ENCODE data around the gene RNF157. TPM values are rescaled to one million over a fixed set of nuclear protein-coding genes. Genes with fewer than 3 reads are reported as not detected.

The RNF157 gene
- total RNA-seq, 1 experiment from 2014 or later = 0.86 TPM

DNA sequence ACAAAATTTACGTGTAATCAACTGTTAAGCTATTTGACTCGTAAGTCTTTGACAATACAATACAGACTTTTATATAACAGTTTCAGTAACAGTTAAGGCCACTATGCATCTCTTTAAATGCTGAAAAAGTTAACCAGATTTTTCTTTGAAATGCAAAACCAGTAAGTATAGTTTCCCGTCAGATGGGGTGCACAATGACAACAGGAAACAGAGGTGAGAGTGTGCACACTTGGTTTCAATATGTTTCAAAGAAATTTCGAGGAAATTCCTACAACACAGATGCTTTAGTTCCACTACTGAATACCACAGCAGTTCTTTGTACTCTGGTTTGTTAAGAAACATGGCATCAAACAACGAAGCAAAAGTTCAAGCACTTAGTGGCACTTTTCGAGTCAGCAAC is 48.4 kb downstream of the RNF157 start:
- ChIA-PET CTCF (interaction anchor here (0.8 to 2.0 kb wide), 2 partner anchors 10 to 70 kb away, joined by 3 to 14 read pairs; no protein-coding TSS in a partner anchor), RAD21 (ENCODE audit: low non-redundant PET in 1 of 2, low total read pairs in 2 of 2, uncharacterized antibody in 2 of 2, unreplicated experiment in 2 of 2) (no interaction called here), POLR2A (no interaction called here)
- DNase-seq (ENCODE audit: low read depth, low spot score) = no peak
- H3K9me3 ChIP-seq (ENCODE audit: control insufficient read depth in 1 of 2, insufficient read depth in 1 of 2, low read depth in 1 of 2, low read length in 2 of 2) = no peaks in the 10 kb centered on the region
- TF ChIP-seq POLR2AphosphoS5 (IDR thresholded peaks at IDR 0.05; ENCODE audit: low read depth, low read length) (no peak), SIN3A (IDR thresholded peaks at IDR 0.05; ENCODE audit: low read depth) (no peak), RAD21 (IDR thresholded peaks at IDR 0.05; ENCODE audit: low read depth) (no peak), FOSL1 (IDR thresholded peaks at IDR 0.05; ENCODE audit: low read depth) (no peak), EZH2phosphoT487 (IDR thresholded peaks at IDR 0.05; ENCODE audit: borderline replicate concordance) (no peak), EZH2 (IDR thresholded peaks at IDR 0.05) (no peak), ZBTB33 (IDR thresholded peaks at IDR 0.05; ENCODE audit: extremely low read depth, insufficient replicate concordance, low read length) (no peak), TCF7L2 (IDR thresholded peaks at IDR 0.05; ENCODE audit: borderline replicate concordance, extremely low read depth, insufficient read depth, insufficient read length) (no peak), ZFX (IDR thresholded peaks at IDR 0.05) (no peak), ATF3 (IDR thresholded peaks at IDR 0.05) (no peak), SP1 (IDR thresholded peaks at IDR 0.05; ENCODE audit: low read depth) (no peak)
- TF ChIP-seq, protein P1, sequence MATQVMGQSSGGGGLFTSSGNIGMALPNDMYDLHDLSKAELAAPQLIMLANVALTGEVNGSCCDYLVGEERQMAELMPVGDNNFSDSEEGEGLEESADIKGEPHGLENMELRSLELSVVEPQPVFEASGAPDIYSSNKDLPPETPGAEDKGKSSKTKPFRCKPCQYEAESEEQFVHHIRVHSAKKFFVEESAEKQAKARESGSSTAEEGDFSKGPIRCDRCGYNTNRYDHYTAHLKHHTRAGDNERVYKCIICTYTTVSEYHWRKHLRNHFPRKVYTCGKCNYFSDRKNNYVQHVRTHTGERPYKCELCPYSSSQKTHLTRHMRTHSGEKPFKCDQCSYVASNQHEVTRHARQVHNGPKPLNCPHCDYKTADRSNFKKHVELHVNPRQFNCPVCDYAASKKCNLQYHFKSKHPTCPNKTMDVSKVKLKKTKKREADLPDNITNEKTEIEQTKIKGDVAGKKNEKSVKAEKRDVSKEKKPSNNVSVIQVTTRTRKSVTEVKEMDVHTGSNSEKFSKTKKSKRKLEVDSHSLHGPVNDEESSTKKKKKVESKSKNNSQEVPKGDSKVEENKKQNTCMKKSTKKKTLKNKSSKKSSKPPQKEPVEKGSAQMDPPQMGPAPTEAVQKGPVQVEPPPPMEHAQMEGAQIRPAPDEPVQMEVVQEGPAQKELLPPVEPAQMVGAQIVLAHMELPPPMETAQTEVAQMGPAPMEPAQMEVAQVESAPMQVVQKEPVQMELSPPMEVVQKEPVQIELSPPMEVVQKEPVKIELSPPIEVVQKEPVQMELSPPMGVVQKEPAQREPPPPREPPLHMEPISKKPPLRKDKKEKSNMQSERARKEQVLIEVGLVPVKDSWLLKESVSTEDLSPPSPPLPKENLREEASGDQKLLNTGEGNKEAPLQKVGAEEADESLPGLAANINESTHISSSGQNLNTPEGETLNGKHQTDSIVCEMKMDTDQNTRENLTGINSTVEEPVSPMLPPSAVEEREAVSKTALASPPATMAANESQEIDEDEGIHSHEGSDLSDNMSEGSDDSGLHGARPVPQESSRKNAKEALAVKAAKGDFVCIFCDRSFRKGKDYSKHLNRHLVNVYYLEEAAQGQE (IDR thresholded peaks at IDR 0.05; ENCODE audit: low read depth) = no peak
- TF ChIP-seq, protein P2, sequence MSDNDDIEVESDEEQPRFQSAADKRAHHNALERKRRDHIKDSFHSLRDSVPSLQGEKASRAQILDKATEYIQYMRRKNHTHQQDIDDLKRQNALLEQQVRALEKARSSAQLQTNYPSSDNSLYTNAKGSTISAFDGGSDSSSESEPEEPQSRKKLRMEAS (IDR thresholded peaks at IDR 0.05) = no peak
- TF ChIP-seq, protein P3, sequence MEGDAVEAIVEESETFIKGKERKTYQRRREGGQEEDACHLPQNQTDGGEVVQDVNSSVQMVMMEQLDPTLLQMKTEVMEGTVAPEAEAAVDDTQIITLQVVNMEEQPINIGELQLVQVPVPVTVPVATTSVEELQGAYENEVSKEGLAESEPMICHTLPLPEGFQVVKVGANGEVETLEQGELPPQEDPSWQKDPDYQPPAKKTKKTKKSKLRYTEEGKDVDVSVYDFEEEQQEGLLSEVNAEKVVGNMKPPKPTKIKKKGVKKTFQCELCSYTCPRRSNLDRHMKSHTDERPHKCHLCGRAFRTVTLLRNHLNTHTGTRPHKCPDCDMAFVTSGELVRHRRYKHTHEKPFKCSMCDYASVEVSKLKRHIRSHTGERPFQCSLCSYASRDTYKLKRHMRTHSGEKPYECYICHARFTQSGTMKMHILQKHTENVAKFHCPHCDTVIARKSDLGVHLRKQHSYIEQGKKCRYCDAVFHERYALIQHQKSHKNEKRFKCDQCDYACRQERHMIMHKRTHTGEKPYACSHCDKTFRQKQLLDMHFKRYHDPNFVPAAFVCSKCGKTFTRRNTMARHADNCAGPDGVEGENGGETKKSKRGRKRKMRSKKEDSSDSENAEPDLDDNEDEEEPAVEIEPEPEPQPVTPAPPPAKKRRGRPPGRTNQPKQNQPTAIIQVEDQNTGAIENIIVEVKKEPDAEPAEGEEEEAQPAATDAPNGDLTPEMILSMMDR (IDR thresholded peaks at IDR 0.05 in 2 of 3, conservative IDR thresholded peaks at IDR 0.05 in 1 of 3; ENCODE audit: borderline replicate concordance in 1 of 3, insufficient read depth in 1 of 3, low read depth in 2 of 3, low read length in 2 of 3) = no peak
- H3K27ac ChIP-seq (ENCODE audit: low read depth, low read length) = no peak overlapping the region
- intact Hi-C loops (cut with micrococcal nuclease) = no loop called here
- H2AFZ ChIP-seq (ENCODE audit: low read depth, low read length, poor library complexity, severe bottlenecking) = no peak overlapping the region
- ATAC-seq = no peak
- no peaks in the 10 kb centered on the region for H4K20me1 ChIP-seq (ENCODE audit: insufficient read depth)
- no peak overlapping the region for H3K4me3 ChIP-seq (replicated peaks in 1 of 2; ENCODE audit: low read depth in 1 of 2, low read length in 2 of 2)
- H3K27me3 ChIP-seq (ENCODE audit: insufficient read depth, low read length) = no peaks in the 10 kb centered on the region
- no TSS peak for BruUV-seq (replicated peaks)
- H3K36me3 ChIP-seq (ENCODE audit: control insufficient read depth in 1 of 2, insufficient read depth in 2 of 2, low read length in 2 of 2) = no peaks in the 10 kb centered on the region
- no peak overlapping the region for H3K9ac ChIP-seq (ENCODE audit: low read length)
- H3K4me1 ChIP-seq (ENCODE audit: control insufficient read depth in 1 of 2, insufficient read depth in 2 of 2, low read length in 2 of 2) = peaks cover 3 to 4% of the 10 kb centered on the region in 2 experiments; a peak in 2 of 4 replicates
- H3K9me2 ChIP-seq (ENCODE audit: insufficient read depth) = no peaks in the 10 kb centered on the region
- H3K79me2 ChIP-seq (ENCODE audit: insufficient read depth, low read length) = no peaks in the 10 kb centered on the region
- H3K4me2 ChIP-seq (ENCODE audit: low read length) = no peak overlapping the region

Measured in HCT116 (cell line).